Left kidney (tissue), 8 donors: ENCODE data around the gene GOLGA8H. TPM values are rescaled to one million over a fixed set of nuclear protein-coding genes. Genes with fewer than 3 reads are reported as not detected.
A peak's percentile ranks its signal among the peaks of the same experiment; 100 is the strongest.
"Not testable (repeated sequence)": the region's sequence is repeated elsewhere in the genome, so short reads cannot be mapped to it uniquely, and the experiment has no call there.

Source experiments
- DNase-seq: peaks from one replicate; pipeline ENCODE4 v3.0.0-alpha.2; 2013
- long read RNA-seq, 8 donors: transcript quantifications; one replicate each; lab custom pipeline, GENCODE V29; 2026
- polyA plus RNA-seq: library from polyadenylated mRNA; unstranded; fragments of 120-200 nt; gene quantifications from one replicate; pipeline ENCODE4 v1.2.1, GENCODE V29; 2013; ENCODE audit not compliant: insufficient read length

The GOLGA8H gene, protein sequence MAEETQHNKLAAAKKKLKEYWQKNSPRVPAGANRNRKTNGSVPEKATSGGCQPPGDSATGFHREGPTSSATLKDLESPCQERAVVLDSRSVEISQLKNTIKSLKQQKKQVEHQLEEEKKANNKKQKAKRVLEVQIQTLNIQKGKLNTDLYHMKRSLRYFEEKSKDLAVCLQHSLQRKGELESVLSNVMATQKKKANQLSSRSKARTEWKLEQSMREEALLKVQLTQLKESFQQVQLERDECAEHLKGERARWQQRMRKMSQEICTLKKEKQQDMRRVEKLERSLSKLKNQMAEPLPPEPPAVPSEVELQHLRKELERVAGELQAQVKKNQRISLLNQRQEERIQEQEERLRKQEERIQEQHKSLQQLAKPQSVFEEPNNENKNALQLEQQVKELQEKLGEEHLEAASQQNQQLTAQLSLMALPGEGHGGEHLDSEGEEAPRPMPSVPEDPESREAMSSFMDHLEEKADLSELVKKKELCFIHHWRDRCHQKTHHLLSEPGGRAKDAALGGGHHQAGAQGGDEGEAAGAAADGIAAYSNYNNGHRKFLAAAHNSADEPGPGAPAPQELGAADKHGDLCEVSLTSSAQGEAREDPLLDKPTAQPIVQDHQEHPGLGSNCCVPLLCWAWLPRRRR
- polyA plus RNA-seq, result 2.4 TPM
- long read RNA-seq, donor 1, result 0 reads
- long read RNA-seq, donor 2, result 0 reads
- long read RNA-seq, donor 3, result 0 reads
- long read RNA-seq, donor 4, result 0 reads
- long read RNA-seq, donor 5, result 0 reads
- long read RNA-seq, donor 6, result 0 reads
- long read RNA-seq, donor 7, result 0 reads
- long read RNA-seq, donor 8, result 0 reads

DNA sequence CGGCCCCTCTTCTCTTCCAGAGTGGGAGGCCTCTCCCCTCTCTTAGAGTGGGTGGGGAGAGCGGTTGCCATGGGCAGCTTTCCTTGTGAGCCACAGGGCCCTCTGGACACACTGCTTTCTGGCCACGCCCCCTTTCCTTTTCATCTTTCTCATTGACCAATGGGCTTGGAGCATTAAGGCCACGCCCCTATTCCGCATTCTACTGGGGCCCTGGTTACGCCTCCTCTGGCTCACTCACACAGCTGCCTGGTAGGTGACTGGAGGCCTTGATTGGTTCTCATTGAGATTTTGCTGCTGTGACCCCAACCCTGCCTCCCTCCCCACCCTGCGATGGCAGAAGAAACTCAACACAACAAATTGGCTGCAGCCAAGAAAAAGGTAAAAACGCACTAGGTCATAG is at the start of gene GOLGA8H:
Gene GOLGA8H (plus strand): TSS at position 233 of the 400 bp plus-strand sequence. CDS start 98 bp downstream, at position 331.
- not testable (repeated sequence) for DNase-seq

DNA sequence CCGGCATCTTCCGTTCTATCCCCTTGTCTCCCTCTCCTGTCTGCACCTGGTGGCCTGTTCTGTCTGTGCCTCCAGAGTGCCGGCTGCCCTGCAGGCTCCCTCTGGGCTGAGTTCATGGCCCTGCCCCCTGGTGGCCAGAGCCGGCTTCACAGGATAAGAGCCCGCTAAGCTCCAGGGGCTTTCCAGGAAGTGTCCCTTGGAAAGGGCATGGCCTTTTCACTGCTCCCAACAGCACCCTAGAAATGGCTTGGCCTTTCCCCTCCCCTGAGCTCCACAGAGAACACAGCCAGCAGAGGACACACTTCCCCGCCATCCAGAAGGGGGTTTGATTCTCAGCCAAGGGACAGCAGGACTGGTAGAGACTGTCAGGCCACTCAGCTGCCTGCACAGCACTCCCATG is 36.9 kb upstream of the GOLGA8H start:
- not testable (repeated sequence) for DNase-seq

DNA sequence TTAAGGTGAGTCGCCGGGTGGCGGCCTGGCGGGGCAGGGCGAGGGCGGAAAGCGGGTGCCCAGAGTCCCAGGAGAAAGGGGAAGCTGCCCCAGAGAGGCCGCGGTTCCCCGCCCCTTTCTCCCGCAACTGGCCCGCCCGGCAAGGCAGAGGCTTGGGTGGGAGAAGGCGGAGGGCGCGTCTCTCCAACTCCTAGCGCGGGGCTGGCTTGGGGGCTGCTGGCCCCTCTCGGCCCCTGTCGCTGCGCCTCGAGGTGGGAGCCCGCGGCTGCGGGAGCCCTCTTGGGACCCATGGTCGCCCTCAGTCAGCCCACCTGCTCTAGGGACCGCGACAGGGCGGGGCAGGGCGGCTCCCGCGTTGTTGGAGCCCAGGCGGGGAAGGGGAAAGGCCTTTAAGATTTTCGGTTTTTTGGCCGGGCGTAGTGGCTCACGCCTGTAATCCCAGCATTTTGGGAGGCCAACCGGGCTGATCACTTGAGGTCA is 30.8 kb upstream of the GOLGA8H start:
- not testable (repeated sequence) for DNase-seq

DNA sequence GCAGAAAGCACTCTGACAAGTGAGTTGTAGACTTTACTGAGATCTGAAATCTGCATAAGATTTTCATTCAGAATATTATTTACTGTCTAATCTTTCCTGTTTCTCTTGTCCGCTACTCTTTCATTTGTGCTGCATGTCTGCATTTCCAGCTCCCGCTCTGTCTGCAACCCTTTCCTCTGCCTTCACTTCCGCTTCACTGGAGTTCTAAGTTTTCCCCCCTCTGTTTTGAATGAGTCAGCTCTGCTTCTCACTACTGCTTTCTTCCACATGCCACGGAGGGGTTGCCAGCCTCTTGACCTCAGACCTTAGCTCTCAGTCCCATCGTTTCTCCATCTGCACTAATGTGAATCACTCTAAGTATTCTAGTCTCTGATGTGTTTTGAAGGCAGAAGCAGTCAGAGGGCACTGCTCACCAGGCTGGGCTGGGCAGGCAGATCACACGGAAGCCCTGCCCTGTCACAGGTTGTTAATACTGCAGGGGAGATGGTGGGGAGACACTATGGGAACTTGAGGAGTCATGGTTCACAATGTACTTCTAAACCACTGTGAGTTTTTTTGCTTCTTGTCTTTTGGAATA is 24.3 kb upstream of the GOLGA8H start:
- DNase-seq, result not testable (repeated sequence)

DNA sequence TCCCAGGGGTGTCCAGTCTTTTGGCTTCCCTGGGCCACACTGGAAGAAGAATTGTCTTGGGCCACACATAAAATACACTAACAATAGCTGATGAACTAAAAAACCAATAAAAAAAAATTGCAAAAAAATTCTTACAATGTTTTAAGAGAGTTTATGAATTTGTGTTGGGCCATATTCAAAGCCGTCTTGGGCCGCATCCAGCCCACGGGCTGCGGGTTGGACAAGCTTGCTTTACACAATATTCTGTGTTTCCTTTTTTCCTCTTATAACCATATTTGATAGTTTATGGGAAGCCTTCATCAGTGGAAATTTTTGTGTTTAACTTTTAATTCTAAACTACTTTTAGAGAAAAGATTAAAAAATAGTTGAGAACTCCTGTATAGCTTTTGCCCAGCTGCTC is 23.1 kb upstream of the GOLGA8H start:
- not testable (repeated sequence) for DNase-seq

DNA sequence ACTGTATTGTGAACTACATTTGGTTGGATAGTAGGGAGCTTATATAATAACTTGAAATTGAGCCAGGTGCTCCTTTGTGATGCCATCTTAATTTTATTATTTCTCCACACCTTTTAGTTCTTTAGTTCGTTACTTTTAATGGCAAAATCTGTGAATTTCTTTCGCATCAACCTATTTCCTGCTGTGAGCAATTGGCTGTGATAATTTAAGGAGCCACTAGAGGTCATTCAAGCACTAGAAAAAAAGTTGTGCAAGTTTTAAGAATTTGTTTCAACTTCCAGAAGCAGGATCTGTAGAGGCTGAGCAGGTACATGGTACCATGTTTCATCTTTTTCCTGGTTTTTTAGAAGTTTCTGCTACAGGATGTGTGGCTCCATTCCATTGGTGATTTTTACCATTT is 4.9 kb upstream of the GOLGA8H start:
- DNase-seq, result not testable (repeated sequence)

DNA sequence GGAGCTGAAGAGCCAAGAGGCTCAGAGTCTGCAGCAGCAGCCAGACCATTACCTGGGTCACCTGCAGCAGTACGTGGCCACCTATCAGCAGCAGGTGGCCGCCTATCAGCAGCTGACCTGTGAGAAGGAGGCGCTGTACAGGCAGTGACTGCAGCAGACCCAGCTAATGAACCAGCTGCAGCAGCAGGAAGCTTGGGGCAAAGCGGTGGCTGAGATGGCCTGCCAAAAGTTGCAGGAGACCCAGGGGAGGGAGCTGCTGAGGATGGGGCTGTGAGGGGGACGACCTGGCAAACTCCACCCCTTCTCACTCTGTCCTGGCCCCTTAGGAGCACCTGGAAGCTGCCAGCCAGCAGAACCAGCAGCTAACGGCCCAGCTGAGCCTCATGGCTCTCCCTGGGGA is 8.4 kb downstream of the GOLGA8H start:
- DNase-seq, result not testable (repeated sequence)

DNA sequence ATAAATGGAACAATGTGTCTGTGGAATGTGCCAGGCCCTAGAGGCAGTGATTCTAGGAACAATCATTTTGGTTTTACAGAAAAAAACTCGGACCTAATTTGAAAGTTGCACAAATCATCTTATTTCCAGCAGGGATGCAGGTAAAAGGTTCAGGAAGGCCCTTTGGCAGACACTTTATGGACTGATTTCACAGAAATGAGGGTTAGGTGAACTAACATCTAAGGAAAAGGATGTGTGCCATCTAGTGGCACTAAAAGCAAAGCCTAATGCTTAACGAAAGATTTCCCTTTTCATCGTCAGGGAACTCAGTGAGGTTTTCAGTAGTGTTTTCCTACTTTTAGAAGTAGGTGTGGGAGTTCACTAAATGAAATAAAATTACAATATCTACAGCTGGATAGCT is 17.5 kb downstream of the GOLGA8H start:
- not testable (repeated sequence) for DNase-seq

DNA sequence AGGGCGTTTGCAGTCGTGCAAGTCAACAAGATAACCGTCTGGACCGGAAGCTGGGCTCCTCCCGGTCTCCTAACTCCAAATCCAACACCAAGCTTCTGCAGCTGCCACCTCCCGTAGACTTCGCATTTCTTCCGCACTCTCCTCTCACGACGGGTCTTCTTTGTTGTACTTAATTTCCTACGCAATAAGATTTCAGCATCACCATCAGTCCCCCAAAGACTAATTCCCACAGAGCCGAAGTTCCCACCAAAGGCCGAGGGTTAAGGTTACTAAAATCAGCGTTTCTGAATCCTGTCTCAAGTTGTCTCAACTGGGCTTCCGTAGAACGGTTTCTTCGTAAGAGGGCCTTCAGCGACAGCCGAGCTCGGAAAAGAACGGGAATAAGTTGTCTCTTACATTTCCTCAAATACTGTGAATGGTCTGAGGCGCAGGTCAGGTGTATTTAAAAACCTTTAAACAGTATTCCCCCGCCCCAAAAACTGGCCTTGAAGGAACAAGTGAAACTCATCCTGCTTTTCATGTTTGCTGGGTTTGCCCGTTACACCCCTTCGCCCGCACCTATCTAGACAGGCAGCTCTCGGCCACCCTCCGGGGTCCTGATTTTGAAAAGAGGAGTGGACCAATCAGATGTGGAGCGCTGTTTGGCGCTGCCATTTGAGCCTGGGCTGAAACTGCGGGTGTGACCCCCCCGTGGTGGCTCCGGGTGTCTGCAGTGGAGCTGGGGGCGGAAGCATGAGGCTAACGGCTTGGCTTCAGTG is 21.8 kb downstream of the GOLGA8H start, which contains the start of gene ARHGAP11B:
Gene ARHGAP11B (plus strand): TSS at position 693 of the 758 bp plus-strand sequence.
- DNase-seq, result peak; percentile 98

DNA sequence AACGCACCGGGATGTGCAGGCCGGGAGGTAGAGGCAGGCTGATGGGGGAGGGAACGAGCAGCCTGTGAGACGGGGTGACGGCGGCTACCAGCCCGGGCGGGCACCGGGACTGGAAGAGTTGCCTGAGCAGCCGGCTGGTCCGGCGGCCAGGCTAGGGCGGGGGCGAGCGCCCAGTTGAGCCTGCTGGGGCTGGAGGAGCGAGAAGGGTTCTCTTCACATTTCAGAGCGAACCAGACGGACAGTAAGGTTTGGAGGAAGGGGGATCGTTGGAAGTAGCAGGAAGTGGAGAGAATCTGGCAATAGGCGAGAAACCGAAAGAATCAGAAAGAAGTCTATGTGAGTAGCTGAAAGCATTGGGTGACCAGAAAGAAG is 22.4 kb downstream of the GOLGA8H start:
- DNase-seq, result peak; percentile 11

DNA sequence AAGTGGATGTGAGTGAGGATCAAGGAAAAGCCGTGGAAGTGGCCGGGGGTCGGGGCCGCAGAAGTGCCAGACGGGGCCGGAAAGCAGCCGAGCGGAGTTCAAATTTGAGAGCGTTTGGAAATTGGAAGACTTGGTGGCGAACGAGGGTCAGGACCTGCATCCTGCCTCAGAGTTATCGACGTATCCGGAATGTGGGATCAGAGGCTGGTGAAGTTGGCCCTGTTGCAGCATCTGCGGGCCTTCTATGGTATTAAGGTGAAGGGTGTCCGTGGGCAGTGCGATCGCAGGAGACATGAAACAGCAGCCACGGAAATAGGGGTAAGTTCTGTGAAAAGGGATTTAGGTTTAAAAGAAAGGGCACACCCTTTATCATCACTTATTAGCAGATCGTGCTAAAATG is 22.8 kb downstream of the GOLGA8H start:
- not testable (repeated sequence) for DNase-seq

DNA sequence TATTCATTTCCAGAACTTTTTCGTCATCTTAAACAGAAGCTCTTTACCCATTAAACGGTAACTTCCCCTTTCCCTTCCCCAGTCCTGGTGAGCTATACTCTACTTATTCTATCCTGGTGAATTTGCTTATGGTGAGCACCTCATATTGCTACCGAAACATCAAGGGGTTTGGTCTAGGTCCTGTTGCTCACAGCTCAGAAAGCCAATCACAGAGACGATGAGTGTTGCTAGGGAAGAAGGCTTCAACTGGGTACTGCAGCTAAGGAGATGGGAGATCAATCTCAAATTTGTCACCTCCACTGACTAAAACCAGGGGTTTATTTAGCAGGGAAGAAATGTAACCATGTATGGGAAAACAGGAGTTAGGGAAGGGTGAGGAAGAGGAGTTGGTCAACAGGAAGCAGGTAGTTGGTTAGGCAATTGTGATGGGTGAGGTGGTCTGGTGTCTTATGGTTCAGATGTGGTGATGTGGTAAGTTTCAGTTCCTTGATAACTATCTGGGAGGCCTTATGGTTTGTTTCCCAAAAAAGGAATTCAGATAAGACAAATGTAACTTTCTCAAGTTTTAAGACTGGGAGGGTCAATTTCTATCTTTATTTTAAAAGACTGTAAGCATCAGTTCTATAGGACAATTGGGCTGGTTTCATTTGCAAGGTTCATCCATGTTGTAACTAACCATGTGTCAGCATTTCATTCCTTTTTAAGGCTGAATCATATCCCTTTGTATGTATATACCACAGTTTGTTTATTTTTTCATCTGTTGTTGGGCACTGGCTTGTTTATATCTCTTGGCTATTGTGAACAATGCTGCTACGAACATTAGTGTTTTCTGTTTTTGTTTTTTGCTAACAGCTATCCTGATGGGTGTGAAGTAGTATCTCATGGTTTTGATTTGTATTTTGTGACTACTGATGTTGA is 46.4 kb downstream of the GOLGA8H start:
- no peak for DNase-seq

DNA sequence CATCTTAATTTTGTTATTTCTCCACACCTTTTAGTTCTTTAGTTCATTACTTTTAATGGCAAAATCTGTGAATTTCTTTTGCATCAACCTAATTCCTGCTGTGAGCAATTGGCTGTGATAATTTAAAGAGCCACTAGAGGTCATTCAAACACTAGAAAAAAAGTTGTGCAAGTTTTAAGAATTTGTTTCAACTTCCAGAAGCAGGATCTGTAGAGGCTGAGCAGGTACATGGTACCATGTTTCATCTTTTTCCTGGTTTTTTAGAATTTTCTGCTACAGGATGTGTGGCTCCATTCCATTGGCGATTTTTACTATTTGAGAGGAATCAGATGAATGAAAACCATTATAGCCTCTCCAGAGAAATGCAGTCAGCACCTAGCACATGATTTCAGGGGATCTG is 57.3 kb downstream of the GOLGA8H start:
- not testable (repeated sequence) for DNase-seq

Other genes with a start within 250 kb of the GOLGA8H start
- 6.9 TPM for gene CHRFAM7A, start 210.5 kb upstream of the GOLGA8H start, polyA plus RNA-seq
- 10.9 TPM for gene GOLGA8R, start 189.8 kb upstream of the GOLGA8H start, polyA plus RNA-seq
- 2.5 TPM for gene GOLGA8Q, start 52.0 kb upstream of the GOLGA8H start, polyA plus RNA-seq